Transverse colon (tissue), 4 donors: Measurements from ENCODE around the gene RASEF.

Source experiments
- POLR2A ChIP-seq: fragments of 450-650 bp; IDR thresholded peaks from one replicate; pipeline ENCODE4 v1.6.1; 2016; ENCODE audit warnings: antibody characterized with exemption, mild to moderate bottlenecking, moderate library complexity
- POLR2AphosphoS5 ChIP-seq, 3 donors: sonication (generic); formaldehyde crosslinking; IDR thresholded peaks; one replicate each; pipeline ENCODE4 v1.6.1; 2016; ENCODE audit warnings: antibody characterized with exemption in 3 of 3
- TF ChIP-seq, protein P1 (sequence below), 5 experiments: fragments of 200-600 bp in 3 of 5; fragments of 450-650 bp in 2 of 5; sonication (generic) in 3 of 5; IDR thresholded peaks; 1 replicate in 2 of 5; 2 replicates in 3 of 5; pipeline ENCODE4 v1.5.1; 2016 to 2017; ENCODE audit warnings: antibody characterized with exemption in 5 of 5, inconsistent platforms in 3 of 5, mild to moderate bottlenecking in 2 of 5, moderate library complexity in 1 of 5

- TF ChIP-seq, protein P1, sequence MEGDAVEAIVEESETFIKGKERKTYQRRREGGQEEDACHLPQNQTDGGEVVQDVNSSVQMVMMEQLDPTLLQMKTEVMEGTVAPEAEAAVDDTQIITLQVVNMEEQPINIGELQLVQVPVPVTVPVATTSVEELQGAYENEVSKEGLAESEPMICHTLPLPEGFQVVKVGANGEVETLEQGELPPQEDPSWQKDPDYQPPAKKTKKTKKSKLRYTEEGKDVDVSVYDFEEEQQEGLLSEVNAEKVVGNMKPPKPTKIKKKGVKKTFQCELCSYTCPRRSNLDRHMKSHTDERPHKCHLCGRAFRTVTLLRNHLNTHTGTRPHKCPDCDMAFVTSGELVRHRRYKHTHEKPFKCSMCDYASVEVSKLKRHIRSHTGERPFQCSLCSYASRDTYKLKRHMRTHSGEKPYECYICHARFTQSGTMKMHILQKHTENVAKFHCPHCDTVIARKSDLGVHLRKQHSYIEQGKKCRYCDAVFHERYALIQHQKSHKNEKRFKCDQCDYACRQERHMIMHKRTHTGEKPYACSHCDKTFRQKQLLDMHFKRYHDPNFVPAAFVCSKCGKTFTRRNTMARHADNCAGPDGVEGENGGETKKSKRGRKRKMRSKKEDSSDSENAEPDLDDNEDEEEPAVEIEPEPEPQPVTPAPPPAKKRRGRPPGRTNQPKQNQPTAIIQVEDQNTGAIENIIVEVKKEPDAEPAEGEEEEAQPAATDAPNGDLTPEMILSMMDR (IDR thresholded peaks at IDR 0.05), result no peak
- TF ChIP-seq POLR2AphosphoS5 (IDR thresholded peaks at IDR 0.05), result no peak
- no peak for TF ChIP-seq POLR2A
Observed at GRCh38 chr9:83109296-83109695, 46.4 kb upstream of the RASEF start.
